Middle frontal gyrus (tissue), 1 donor: Measurements from ENCODE around the gene CTR9.

ENCODE experiments used
- DNase-seq: peaks from one replicate; pipeline ENCODE4 v3.0.0-alpha.2; 2015; ENCODE audit warnings: low spot score; ENCODE audit errors: extremely low spot score

CTR9 gene

GRCh38 chr11:10742460-10743208 is 8.4 kb upstream of the CTR9 start:
- DNase-seq: no peak

- no peak for DNase-seq
Measured at GRCh38 chr11:10743354-10744000, 7.6 kb upstream of the CTR9 start.

- DNase-seq: no peak
Measured at GRCh38 chr11:10744206-10744605, 6.8 kb upstream of the CTR9 start.

GRCh38 chr11:10746871-10747270 is 4.2 kb upstream of the CTR9 start:
- DNase-seq: no peak

- no peak for DNase-seq
Measured at GRCh38 chr11:10747733-10748132, 3.3 kb upstream of the CTR9 start.

- DNase-seq: no peak
Measured at GRCh38 chr11:10749476-10749875, 1.6 kb upstream of the CTR9 start.

- DNase-seq: no peak
Measured at GRCh38 chr11:10751581-10751940, 515 bp downstream of the CTR9 start.

- no peak for DNase-seq
Measured at GRCh38 chr11:10752061-10752460, 1.0 kb downstream of the CTR9 start.

- no peak for DNase-seq
Measured at GRCh38 chr11:10752486-10752885, 1.4 kb downstream of the CTR9 start.

GRCh38 chr11:10758957-10759356 is 7.9 kb downstream of the CTR9 start:
- no peak for DNase-seq

GRCh38 chr11:10761085-10761698 is 10.1 kb downstream of the CTR9 start:
- DNase-seq: no peak

GRCh38 chr11:10762185-10762584 is 11.1 kb downstream of the CTR9 start:
- DNase-seq: no peak

GRCh38 chr11:10762913-10763421 is 11.9 kb downstream of the CTR9 start:
- DNase-seq: no peak

GRCh38 chr11:10763766-10764165 is 12.7 kb downstream of the CTR9 start:
- no peak for DNase-seq

GRCh38 chr11:10764412-10764811 is 13.4 kb downstream of the CTR9 start:
- no peak for DNase-seq

GRCh38 chr11:10770626-10771254 is 19.7 kb downstream of the CTR9 start:
- DNase-seq: peak; percentile 49

GRCh38 chr11:10771457-10771856 is 20.4 kb downstream of the CTR9 start:
- no peak for DNase-seq

- no peak for DNase-seq
Measured at GRCh38 chr11:10774811-10775210, 23.8 kb downstream of the CTR9 start.

GRCh38 chr11:10777393-10777793 is 26.3 kb downstream of the CTR9 start:
- DNase-seq: no peak

- no peak for DNase-seq
Measured at GRCh38 chr11:10777806-10778205, 26.8 kb downstream of the CTR9 start.

GRCh38 chr11:10778217-10778970 is 27.3 kb downstream of the CTR9 start:
- DNase-seq: no peak
